Esophagus (tissue), 2 donors: ENCODE results near the gene AP5Z1. TPM values are rescaled to one million over a fixed set of nuclear protein-coding genes. Genes with fewer than 3 reads are reported as not detected.

Experiments
- H3K27ac ChIP-seq, 2 donors: one replicate each; pipeline ENCODE4 v1.5.1; 2013; ENCODE audit warnings: low read depth in 2 of 2, mild to moderate bottlenecking in 2 of 2, inconsistent platforms in 1 of 2, low read length in 1 of 2, moderate library complexity in 1 of 2
- H3K27me3 ChIP-seq, 2 donors: one replicate each; pipeline ENCODE4 v1.6.1; 2013; ENCODE audit warnings: low read length in 2 of 2, control low read depth in 1 of 2, mild to moderate bottlenecking in 1 of 2; ENCODE audit not compliant: insufficient read depth in 2 of 2, control insufficient read depth in 1 of 2
- H3K36me3 ChIP-seq, 2 donors: one replicate each; pipeline ENCODE4 v1.6.1; 2013; ENCODE audit warnings: low read length in 1 of 2; ENCODE audit not compliant: control insufficient read depth in 2 of 2, insufficient read depth in 2 of 2
- H3K4me1 ChIP-seq, 2 donors: one replicate each; pipeline ENCODE4 v1.6.1; 2013; ENCODE audit warnings: low read length in 1 of 2; ENCODE audit not compliant: control insufficient read depth in 2 of 2, insufficient read depth in 2 of 2
- H3K4me3 ChIP-seq, 2 donors: one replicate each; pipeline ENCODE4 v1.5.1; 2013; ENCODE audit warnings: low read length in 2 of 2, mild to moderate bottlenecking in 2 of 2, low read depth in 1 of 2, moderate library complexity in 1 of 2
- H3K9me3 ChIP-seq, 2 donors: one replicate each; pipeline ENCODE4 v1.6.1; 2013; ENCODE audit warnings: mild to moderate bottlenecking in 2 of 2, low read depth in 1 of 2, low read length in 1 of 2, moderate library complexity in 1 of 2; ENCODE audit not compliant: control insufficient read depth in 2 of 2, insufficient read depth in 1 of 2
- WGBS, 2 donors: extraction: QIAGEN DNeasy Blood & Tissue Kit; methylation state at CpG; one replicate each; pipeline ENCODE4 v1.1.7; 2013; 5-methylcytosine and 5-hydroxymethylcytosine counted together
- polyA plus RNA-seq, 2 donors: library from polyadenylated mRNA; stranded (reverse); fragments of 200-250 nt; gene quantifications; one replicate each; pipeline ENCODE4 v1.2.3, GENCODE V29; 2013
- donor health status: healthy with polysubstance abuse.
- donor health status: Bipolar disorder and iron deficiency.

Gene AP5Z1
- polyA plus RNA-seq, 2 donors: 22.1 to 34.5 TPM

DNA sequence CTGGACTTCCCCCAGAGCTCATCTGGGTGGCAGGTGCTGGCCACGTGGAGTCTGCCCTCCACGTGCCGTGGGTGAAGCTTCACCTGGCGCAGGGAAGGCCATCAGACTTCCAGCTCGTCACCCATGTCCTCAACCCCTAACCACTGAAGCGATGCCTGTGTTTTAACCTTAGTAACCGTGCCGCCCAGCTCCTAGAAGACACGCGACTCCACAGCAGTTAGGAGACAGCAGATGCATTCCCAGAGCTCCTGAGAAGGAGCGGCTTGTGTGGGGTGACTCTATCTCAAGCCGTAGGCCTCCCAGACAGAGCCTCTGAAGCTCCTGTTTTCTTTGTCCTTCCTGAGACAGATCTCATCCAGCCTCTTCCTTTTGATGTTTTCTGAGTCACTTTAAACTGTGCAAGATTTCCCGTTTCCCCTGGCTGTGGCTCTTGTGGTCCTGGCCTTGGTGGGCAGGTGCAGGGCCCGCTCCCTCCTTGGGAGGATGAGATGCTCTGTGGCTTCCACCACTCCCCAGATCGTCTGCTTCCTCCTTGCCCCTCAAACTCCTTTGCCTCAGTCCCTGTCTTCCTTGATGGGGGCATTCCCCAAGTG, 41.4 kb upstream of the AP5Z1 start:
- WGBS, 2 donors: 87 to 88% methylated on average over 15 of the region's 15 CpGs
- Histone ChIP-seq H3K27ac (no peak overlapping the region), H3K36me3 (peaks cover 5 to 7% of the 10 kb centered on the region in 2 donors)

DNA sequence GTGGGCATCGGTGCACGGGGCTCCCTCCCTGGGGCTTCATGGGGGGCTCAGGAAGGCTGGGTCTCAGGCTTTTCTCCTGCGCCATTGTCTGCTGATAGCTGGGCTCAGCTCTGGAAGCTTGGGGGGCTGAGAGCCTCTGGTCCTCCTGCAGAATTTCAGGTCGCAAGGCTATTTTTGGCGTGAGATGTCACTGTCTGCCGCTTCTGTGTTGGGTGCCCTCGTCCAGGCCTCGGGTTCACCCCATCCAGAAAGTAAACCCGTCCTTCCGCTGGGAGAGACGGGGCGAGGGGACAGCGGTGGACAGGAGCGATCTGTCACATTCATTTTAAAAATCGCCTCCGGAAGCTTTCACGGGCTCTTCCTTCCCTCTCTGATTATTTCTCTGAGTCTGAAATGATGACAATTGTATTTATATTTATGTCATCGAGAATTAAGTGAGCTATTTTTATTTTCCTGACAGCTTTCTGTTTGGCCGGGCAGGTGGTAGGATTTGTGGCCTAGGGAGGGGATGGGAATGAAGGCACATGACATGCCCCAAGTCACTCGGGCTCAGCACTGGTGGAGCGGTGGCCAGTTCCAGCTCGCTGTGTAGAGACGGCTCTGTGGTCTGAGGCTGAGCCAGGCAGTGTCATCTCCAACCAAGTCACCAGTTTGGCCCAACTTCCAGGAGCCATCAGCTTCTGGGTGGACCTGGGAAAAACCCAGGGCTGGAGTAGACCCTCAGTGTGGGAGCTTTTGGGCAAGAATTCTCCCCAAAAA, 40.7 kb upstream of the AP5Z1 start:
- H3K4me1 ChIP-seq: peaks cover 4 to 5% of the 10 kb centered on the region in 2 donors
- H3K36me3 ChIP-seq: peaks cover 5% of the 10 kb centered on the region in 2 donors
- no peak overlapping the region for H3K4me3 ChIP-seq
- WGBS, 2 donors: 88 to 89% methylated on average over 23 of the region's 23 CpGs
- no peaks in the 10 kb centered on the region for H3K27me3 ChIP-seq
- H3K9me3 ChIP-seq: peaks cover 0 to 2% of the 10 kb centered on the region in 2 donors
- H3K27ac ChIP-seq: no peak overlapping the region

More for the DNA sequence above, 41.4 kb upstream of the AP5Z1 start:
- H3K4me1 ChIP-seq: peaks cover 4 to 5% of the 10 kb centered on the region in 2 donors
- H3K9me3 ChIP-seq: peaks cover 0 to 2% of the 10 kb centered on the region in 2 donors
- no peaks in the 10 kb centered on the region for H3K27me3 ChIP-seq
- no peak overlapping the region for H3K4me3 ChIP-seq

DNA sequence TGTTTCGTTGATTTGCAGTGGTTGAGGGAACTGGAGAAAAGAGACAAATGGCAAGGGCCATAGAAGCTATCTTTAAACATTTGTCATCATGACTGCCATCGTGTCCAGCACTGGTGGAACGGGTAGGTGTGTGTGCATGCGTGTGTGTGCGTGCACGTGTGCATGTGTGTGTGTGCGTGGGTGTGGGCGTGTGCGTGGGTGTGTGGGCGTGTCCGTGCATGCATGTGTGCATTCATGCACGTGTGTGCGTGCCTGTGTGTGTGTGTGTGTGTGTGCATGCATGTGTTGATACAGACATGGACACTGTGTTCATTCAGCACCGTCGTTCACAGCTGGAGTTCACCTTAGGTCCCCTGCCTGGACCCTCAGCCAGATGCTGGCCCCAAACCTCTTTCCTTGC, 38.1 kb upstream of the AP5Z1 start:
- peaks cover 0 to 2% of the 10 kb centered on the region in 2 donors for H3K9me3 ChIP-seq
- peaks cover 11 to 12% of the 10 kb centered on the region in 2 donors for H3K36me3 ChIP-seq
- no peak overlapping the region for H3K4me3 ChIP-seq
- 87 to 90% methylated on average over 15 of the region's 15 CpGs for WGBS, 2 donors
- H3K4me1 ChIP-seq: peaks cover 0 to 4% of the 10 kb centered on the region in 2 donors
- H3K27ac ChIP-seq: no peak overlapping the region
- no peaks in the 10 kb centered on the region for H3K27me3 ChIP-seq

DNA sequence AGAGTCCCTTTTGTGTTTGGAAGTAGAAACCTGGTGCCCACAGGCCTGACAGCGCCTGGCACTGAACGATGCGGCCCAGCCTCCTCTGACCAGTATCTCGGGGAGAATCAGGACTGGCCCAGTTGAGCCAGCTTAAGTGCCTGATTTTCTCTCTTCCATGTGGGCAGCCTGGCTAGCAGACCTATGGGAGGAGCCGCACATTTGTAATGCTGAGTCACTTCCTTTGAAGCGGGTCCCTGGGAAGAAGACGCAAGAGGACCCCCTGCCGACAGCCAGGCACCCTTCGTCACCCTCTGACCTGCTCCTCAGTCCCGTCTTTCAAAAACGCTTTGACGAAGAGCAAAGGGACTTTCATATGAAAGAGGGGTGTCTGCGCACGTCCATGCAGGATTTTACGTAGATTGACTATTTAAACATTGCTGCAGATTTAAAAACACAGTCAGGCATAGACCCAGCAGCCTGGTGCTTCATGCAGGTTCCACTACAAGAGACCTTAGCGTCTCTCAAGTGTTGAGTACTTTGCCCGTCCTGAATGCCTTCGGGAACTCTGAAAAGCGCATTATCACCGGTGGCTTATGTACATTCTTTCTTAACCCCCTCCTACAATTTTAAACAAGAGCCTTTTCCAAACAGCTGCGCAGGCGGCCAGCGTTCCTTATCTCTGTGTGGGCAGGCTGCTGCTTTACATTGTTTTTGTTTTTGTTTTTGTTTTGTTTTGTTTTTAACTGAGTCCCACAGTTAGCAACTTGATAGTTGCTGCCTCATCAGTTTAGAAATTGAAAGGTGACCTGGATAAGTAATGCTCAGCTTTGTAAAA, 36.5 kb upstream of the AP5Z1 start:
- Histone ChIP-seq H3K27ac (peak overlapping the region; percentile 17 to 26), H3K4me3 (no peak overlapping the region), H3K27me3 (no peaks in the 10 kb centered on the region), H3K9me3 (no peaks in the 10 kb centered on the region), H3K36me3 (peaks cover 12 to 19% of the 10 kb centered on the region in 2 donors), H3K4me1 (no peaks in the 10 kb centered on the region)
- WGBS, 2 donors: 44 to 57% methylated on average over 23 of the region's 23 CpGs

DNA sequence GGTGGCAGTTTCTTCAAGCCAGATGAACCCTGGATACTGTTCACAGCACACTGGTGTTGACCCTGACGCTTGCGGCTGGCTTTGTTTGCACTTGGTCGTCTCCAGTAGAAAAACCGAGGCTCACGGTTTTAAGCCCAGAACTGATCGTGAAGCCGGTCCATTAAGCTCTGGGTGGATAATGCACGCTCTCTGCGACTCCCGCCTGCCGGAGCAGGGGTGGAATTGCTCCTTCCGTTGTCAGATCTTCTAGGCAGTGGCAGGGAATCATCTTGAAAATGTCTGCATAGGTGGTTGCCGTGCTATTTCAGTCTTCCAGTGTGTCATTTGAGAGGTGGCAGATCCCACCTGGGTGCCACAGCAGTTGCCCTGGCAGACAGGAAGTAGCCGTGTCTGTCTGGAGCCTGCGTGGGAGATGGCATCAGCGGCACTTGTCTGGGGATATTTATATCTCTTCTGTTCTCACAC, 35.9 kb upstream of the AP5Z1 start:
- no peaks in the 10 kb centered on the region for H3K9me3 ChIP-seq
- no peak overlapping the region for H3K4me3 ChIP-seq
- H3K4me1 ChIP-seq: peaks cover 0 to 4% of the 10 kb centered on the region in 2 donors
- peaks cover 9 to 17% of the 10 kb centered on the region in 2 donors for H3K36me3 ChIP-seq
- no peaks in the 10 kb centered on the region for H3K27me3 ChIP-seq
- WGBS, 2 donors: 51 to 55% methylated on average over 16 of the region's 16 CpGs
- peak overlapping the region in 1 of 2 donors; percentile 26 for H3K27ac ChIP-seq

DNA sequence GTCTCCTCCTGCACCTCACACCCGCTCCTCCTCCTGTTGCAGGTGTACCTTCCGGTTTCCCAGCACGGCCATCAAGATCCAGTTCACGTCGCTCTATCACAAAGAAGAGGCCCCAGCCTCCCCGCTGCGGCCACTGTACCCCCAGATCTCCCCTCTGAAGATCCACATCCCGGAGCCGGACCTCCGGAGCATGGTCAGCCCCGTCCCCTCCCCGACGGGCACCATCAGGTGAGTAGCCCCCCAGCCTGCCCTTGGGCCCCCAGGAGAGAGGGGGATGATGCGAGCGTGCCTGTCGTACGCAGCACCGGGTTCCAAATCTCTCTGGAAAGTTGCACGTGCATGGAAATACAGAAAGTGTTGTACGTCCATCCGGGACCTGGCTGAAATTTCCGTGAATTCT, 34.6 kb upstream of the AP5Z1 start:
- no peak overlapping the region for H3K4me3 ChIP-seq
- WGBS, 2 donors: 91 to 94% methylated on average over 22 of the region's 22 CpGs
- H3K9me3 ChIP-seq: no peaks in the 10 kb centered on the region
- H3K36me3 ChIP-seq: peaks cover 6 to 17% of the 10 kb centered on the region in 2 donors
- no peak overlapping the region for H3K27ac ChIP-seq
- H3K27me3 ChIP-seq: no peaks in the 10 kb centered on the region
- H3K4me1 ChIP-seq: peaks cover 0 to 5% of the 10 kb centered on the region in 2 donors

DNA sequence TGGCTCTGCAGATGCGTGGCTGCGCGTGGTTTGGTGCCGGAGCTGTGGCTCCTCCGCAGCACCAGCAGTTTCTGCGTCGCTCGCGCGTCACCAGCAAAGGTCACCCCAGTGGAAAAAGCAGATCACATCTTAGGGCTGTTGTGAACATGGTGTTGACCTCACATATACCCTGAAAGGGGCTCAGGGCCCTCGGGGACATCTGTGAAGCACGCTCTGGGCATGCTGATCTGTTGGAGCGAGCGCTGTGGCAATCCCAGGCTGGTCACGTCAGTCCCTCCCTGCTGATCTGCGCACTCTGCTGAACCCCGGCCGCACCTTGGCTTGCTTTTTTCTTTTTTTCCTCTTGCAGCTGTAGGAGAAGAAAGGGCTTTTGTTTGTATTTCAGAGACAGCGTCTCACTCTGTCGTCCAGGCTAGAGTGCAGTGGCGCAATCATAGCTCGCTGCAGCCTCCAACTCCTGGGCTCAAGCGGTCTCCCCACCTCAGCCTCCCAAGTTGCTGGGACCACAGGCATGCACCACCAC, 33.3 kb upstream of the AP5Z1 start:
- Histone ChIP-seq H3K27me3 (no peaks in the 10 kb centered on the region), H3K27ac (no peak overlapping the region), H3K36me3 (peaks cover 6 to 17% of the 10 kb centered on the region in 2 donors), H3K9me3 (no peaks in the 10 kb centered on the region), H3K4me1 (peaks cover 0 to 7% of the 10 kb centered on the region in 2 donors), H3K4me3 (no peak overlapping the region)
- 82 to 93% methylated on average over 23 of the region's 23 CpGs for WGBS, 2 donors

DNA sequence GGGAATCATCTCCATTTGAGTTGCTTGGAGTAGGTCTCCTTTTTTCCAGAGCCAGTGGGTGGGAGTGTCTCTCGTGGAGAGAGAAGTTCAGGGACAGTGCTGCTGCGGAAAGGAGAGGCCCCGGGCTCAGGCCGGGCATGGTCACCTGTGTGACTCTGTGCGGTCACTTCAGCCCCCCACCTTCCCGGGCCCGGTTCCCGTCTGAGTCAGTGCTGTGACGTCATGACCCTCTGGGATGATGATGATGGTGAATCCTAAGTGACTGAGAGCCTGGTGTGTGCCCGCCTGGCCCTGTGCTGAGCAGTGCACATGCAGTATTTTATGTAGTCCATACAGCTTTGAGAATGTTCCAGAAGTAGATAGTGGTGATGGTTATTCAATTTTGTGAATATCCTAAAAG, 32.6 kb upstream of the AP5Z1 start:
- Histone ChIP-seq H3K4me3 (no peak overlapping the region), H3K4me1 (peaks cover 0 to 7% of the 10 kb centered on the region in 2 donors), H3K9me3 (no peaks in the 10 kb centered on the region), H3K36me3 (peaks cover 6 to 17% of the 10 kb centered on the region in 2 donors), H3K27ac (peak overlapping the region in 1 of 2 donors; percentile 7), H3K27me3 (no peaks in the 10 kb centered on the region)
- WGBS, 2 donors: 87 to 88% methylated on average over 10 of the region's 10 CpGs
